Measurements from ENCODE around the gene PLXNC1.

Gene PLXNC1

GRCh38 chr12:94245631-94246383 is 97.4 kb downstream of the PLXNC1 start:
- DNase-seq, result no peak

GRCh38 chr12:94247246-94247645 is 98.9 kb downstream of the PLXNC1 start:
- no peak for DNase-seq

GRCh38 chr12:94248582-94248981 is 100.2 kb downstream of the PLXNC1 start:
- no peak for DNase-seq

- DNase-seq, result no peak
Measured at GRCh38 chr12:94250130-94250529, 101.8 kb downstream of the PLXNC1 start.

GRCh38 chr12:94254270-94254669 is 105.9 kb downstream of the PLXNC1 start:
- DNase-seq, result no peak

GRCh38 chr12:94255006-94255405 is 106.6 kb downstream of the PLXNC1 start:
- DNase-seq, result no peak

GRCh38 chr12:94255428-94255827 is 107.1 kb downstream of the PLXNC1 start:
- DNase-seq, result no peak

GRCh38 chr12:94258593-94258992 is 110.2 kb downstream of the PLXNC1 start:
- DNase-seq, result no peak

GRCh38 chr12:94260017-94260416 is 111.6 kb downstream of the PLXNC1 start:
- DNase-seq, result no peak

GRCh38 chr12:94260717-94261116 is 112.3 kb downstream of the PLXNC1 start:
- DNase-seq, result no peak

GRCh38 chr12:94261119-94261518 is 112.7 kb downstream of the PLXNC1 start:
- DNase-seq, result no peak

- no peak for DNase-seq
Measured at GRCh38 chr12:94261786-94262185, 113.4 kb downstream of the PLXNC1 start.

GRCh38 chr12:94262228-94263010 is 114.0 kb downstream of the PLXNC1 start:
- DNase-seq, result peak; percentile 68 to 77

- peak; percentile 65 to 71 for DNase-seq
Measured at GRCh38 chr12:94263011-94263811, 114.8 kb downstream of the PLXNC1 start.

GRCh38 chr12:94263905-94264561 is 115.7 kb downstream of the PLXNC1 start:
- DNase-seq, result no peak

GRCh38 chr12:94264736-94265485 is 116.5 kb downstream of the PLXNC1 start:
- no peak for DNase-seq

GRCh38 chr12:94265539-94265938 is 117.2 kb downstream of the PLXNC1 start:
- DNase-seq, result no peak

- no peak for DNase-seq
Measured at GRCh38 chr12:94265966-94266745, 117.8 kb downstream of the PLXNC1 start.

- DNase-seq, result no peak
Measured at GRCh38 chr12:94266796-94267536, 118.6 kb downstream of the PLXNC1 start.

- no peak for DNase-seq
Measured at GRCh38 chr12:94267537-94267872, 119.1 kb downstream of the PLXNC1 start.
